CD4-positive, alpha-beta T cell treated with Interleukin-10 for 1 hour (primary cell): ENCODE measurements around the gene CEND1.

Source experiments
- DNase-seq: peaks from one replicate; pipeline ENCODE4 v3.0.0-alpha.2; 2020

CEND1 gene

GRCh38 chr11:827146-827896, 37.4 kb upstream of the CEND1 start:
- no peak for DNase-seq

- DNase-seq: no peak
Measured at GRCh38 chr11:826836-827145, 36.9 kb upstream of the CEND1 start.

DNA sequence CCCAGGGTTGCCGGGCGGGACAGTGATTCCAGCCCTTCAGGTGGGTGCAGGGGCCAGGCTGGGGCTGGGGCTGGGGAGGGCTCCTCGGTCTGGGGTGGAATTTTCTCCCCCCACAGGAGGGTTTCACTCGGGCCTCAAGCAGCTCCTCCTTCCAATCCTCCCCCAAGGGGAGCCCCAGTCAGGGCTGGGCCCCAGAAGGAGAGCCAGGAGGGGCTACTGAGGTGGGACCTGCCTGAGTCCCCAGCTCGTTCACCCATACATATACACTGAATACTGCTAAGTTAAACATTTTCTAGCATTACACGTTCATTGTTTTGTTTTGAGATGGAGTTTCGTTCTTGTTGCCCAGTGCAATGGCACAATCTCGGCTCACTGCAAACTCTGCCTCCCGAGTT, 36.3 kb upstream of the CEND1 start:
- no peak for DNase-seq

DNA sequence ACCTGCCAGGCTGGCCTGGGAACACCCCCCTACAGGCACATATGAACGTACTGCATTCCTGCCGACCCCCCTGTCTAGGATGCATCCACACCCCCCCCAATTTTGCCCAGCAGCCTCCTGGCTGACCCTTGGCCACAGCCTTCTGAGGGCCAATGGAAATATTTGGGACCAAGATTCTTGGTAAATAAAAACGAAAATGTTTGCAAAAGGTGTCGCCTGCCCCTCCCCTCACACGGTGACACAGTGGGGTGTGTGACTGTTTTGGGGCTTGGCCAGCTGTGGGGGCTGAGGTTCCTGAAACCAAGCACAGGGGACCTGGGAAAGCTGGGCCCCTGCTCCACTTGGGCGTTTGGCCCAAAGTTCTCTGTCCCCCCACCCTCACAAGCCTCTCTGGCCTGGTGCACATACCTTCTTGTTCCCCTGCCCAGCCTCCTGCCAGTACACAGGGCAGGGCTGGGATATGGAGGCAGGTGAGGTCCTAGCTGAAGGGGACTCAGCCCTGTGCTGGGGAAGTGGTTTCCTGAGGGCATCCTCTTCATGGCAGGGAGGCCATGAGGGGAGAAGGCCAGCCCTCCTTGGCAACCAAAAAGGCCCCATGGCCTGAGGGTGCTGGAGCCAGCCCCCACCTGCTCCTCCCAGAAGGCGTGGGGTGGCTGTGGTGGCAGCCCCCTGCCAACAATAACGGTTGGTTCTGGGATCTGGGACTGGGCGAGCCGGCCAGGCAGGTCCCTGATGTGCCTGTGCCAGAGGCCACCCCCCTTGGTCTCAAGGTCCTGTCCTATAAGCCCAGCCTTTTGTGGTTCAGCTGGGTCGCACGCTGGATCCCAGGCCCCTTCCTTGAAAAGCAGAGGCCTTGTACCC, 35.7 kb upstream of the CEND1 start:
- DNase-seq: no peak

DNA sequence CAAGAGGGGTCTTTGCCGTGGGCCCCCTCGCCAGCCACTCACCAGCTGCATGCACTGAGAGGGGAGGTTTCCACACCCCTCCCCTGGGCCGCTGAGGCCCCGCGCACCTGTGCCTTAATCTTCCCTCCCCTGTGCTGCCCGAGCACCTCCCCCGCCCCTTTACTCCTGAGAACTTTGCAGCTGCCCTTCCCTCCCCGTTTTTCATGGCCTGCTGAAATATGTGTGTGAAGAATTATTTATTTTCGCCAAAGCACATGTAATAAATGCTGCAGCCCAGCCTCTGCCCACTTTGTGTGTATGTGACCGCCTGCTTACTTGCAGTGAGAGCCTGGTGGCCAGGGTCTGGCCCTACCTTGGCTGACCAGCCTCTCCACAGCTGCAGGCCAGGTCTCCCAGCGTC, 35.1 kb upstream of the CEND1 start:
- no peak for DNase-seq

DNA sequence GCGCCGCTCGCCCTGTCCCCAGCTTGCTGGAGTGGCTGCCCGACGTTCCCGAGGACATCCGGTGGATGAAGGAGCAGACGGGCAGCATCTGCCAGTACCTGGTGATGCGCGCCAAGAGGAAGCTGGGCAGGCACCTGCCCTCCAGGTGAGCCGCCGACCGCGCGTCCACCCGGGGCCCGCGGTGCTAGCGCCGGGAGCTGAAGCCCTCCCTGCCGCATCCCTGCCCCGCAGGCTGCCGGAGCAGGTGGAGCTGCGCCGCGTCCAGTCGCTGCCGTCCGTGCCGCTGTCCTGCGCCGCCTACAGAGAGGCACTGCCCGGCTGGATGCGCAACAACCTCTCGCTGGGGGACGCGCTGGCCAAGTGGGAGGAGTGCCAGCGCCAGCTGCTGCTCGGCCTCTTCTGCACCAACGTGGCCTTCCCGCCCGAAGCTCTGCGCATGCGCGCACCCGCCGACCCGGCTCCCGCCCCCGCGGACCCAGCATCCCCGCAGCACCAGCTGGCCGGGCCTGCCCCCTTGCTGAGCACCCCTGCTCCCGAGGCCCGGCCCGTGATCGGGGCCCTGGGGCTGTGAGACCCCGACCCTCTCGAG, 34.5 kb upstream of the CEND1 start:
- DNase-seq: no peak

DNA sequence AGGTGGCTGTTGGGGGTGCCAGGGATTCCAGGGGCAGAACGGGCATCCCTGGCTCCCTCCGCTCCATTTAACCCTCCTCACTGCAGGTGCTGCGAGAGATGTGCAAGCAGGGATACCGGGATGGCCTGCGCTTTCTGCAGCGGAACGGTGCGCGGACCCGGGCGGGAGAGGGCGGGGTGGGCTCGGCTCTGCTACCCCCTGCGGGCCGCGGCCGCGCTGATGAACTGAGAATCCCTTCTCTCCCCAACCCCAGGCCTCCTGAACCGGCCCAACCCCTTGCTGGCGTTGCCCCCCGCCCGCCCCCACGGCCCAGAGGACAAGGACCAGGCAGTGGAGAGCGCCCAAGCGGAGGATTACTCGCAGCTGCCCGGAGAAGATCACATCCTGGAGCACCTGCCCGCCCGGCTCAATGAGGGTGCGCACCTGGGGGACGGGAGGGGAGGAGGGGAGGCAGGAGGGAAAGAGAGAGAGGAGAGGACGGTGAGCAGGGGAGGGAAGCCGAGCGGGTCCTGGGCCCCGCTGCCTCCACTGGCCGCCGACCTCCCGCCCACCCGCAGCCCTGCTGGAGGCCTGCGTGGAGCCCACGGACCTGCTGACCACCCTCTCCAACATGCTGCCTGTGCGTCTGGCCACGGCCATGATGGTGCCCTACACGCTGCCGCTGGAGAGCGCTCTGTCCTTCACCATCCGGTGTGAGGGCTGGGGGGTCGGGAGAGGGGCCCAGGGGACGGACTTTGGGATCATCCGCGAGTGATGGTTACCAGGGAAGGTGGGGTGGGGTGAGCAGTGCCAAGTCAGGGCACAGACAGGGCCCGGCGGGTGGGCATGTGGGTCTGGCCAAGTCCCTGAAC, 33.8 kb upstream of the CEND1 start:
- DNase-seq: no peak

- DNase-seq: no peak
Measured at GRCh38 chr11:821512-822371, 31.9 kb upstream of the CEND1 start.

GRCh38 chr11:820655-821511, 31.0 kb upstream of the CEND1 start:
- DNase-seq: no peak

DNA sequence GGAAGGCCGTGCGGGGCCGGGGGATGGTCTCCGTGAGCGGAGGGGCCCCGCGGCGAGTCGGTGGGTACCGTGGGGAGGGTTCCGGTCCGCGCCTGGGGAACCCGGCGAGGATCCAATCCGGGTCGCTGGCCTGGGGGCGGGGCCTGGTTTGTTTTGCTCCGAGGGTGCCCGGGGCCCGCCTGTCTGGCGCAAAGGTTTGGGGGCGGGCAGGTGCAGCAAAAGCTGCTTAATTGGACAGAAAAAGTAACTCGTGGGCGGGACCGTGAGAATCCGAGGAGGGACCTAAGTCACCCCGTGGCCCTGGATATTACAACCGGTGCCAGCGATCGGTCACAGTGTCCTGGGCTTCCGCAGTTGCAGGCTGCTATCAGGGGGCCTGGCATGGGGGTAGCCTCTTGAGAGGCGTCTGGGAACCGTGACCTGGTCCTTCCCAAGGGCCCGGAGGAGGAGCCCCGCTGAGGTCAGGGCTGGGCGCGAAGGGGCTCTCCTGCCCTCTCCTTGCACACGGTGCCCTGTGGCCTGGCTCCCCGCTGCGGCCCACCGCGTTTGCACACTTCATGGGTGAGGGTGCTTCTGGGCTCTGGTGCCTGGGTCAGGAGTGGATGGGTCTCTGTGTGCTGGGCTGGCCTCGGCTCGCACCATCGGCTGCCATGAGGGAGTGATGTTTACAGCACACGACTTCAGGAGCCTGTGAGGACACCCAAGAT, 30.2 kb upstream of the CEND1 start:
- peak; percentile 96 for DNase-seq

DNA sequence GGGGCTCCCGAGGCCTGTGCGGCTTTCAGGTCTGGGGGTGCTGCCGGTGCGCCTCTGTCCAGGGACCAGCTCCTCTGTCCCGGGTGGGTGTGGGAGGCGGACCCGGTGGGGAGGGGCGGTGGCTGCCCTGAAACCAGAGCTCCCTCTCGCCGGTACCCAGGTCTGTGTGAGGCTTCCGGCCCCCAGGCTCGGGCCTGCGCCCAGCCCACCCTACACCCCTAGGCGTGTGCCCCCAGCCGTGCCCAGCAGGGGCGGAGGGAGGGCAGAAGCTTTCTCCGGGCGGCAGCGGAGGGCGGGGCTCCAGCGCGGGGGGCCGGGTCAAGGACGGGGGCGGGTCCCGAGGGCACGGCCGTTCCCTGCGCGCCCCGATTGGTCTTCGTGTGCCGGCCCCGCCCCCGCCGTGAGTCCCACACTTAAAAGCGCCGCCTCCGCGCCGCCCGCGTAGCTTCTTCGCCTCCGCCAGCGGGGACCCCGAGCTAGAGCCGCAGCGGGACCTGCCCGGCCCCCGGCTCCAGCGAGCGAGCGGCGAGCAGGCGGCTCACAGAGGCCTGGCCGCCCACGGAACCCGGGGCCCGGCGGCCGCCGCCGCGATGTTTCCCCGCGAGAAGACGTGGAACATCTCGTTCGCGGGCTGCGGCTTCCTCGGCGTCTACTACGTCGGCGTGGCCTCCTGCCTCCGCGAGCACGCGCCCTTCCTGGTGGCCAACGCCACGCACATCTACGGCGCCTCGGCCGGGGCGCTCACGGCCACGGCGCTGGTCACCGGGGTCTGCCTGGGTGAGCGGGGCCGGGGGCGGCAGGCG, 29.4 kb upstream of the CEND1 start:
- DNase-seq: peak; percentile 94

DNA sequence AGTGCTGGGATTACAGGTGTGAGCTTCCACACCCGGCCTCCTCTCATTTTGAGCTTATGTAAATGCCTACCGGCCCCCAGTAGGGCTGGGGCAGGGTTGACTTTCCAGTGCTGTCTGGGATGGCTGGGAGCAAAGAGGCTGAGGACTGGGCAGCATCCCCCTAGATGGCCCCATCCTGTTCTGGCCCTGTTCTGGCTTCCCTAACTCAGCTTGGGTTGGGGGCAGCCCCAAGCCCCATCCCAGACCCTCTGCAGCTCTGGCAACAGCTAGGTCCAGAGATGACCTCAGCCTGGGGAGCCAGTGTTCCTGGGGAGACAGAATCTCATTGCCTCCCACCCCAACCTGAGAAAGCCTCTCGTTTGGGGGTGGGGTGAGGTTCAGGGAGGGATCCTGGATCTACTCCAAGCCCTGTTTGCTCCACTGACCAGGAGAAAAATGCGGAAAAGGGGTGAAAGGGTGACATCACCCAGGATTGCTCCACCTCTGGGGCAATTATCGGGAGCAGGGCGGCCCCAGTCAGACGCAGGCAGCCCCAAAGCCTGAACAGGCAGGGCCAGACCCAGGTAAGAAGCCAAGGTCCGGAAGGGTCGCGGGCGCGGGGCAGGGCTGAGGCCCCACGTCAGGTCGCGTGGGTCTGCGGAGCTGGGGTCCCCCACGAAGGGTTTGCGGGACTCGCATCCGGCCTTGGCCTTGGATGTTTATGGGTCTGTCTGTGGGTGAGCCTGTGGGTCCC, 28.7 kb upstream of the CEND1 start, which contains the start of gene PNPLA2:
Gene PNPLA2, plus strand, starts transcription at position 519 of the 733 bp plus-strand sequence. CDS start 805 bp downstream, outside the sequence.
- no peak for DNase-seq

DNA sequence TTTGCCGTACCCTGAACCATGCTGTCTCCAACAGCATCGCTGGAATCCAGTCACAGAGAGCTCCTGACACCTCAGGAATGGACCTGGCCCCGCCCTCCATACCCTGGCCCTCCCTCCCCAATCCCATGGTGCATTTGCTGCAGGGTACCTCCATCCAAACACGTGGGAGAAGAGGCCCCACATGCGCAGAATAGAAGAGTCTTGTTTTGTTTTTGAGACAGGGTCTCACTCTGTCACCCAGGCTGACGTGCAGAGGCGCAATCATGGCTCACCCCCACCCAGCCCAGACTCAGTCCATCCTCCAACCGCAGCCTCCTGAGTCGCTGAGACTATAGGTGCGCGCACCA, 26.5 kb upstream of the CEND1 start:
- no peak for DNase-seq

DNA sequence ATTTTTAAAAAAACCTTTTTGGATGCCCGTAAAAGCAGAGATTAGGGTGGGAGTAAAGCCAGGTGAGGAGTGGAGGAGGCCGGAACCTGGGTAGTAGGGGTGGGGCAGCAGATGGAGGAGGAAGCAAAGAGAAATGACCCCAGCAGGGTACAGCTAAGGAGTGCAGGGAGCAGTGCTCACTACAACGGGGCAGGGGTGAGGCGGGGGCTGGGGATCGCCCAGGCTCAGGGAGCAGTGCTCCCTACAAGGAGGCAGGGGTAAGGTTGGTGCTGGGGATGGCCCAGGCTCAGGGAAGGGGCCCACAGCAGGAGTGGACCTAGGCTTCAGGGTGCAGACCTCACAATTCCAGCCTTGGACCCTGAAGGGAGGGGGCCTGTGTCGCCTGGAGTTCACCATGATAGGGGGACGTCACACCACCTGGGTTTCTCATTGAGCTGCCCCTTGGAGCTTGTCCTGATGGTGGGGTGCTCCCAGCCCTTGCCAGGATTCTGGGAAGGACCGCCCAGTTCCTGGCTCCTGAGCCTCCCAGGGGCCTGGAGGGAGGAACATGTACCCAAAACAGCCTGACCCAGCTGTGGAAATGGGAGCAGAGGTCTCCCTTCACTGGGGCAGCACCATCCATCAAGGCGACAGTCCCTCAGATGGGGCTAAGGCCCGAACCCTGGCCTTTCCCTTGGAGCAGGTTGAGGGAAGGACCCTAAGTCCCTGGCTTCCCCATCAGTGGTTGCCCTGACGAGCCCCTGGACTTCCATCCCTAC, 26.0 kb upstream of the CEND1 start:
- no peak for DNase-seq

DNA sequence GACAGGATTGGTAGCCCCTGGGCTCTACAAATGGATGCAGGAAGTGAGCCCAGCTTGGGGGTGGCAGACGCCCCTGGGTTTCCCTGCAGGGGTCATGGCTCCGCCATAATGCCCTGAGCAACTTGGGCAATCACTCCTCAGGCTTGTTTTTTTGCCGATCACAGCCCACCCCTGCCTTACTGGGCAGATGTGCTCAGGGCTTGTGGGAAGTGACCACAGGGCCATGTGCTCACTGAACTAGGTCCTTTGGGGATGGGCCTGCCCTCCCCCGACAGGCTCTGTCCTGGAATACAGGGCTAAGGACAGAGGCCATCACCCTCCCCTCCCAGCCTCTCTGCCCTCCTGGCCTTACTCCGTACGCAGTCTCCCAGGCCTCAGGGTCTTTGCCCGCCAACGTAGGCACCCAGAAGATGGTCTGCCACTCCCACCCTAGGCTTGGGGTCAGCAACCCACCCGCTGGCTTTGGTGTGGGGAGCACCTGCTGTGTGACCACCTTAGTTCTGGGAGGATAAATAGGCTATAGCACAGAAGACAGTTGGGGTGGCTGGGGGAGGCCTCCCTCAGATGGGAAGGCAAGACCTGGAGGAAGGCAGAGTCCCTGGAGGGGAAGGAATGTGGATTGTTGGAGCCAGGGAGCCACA, 23.7 kb upstream of the CEND1 start:
- DNase-seq: no peak

GRCh38 chr11:813072-813455, 23.2 kb upstream of the CEND1 start:
- DNase-seq: no peak

DNA sequence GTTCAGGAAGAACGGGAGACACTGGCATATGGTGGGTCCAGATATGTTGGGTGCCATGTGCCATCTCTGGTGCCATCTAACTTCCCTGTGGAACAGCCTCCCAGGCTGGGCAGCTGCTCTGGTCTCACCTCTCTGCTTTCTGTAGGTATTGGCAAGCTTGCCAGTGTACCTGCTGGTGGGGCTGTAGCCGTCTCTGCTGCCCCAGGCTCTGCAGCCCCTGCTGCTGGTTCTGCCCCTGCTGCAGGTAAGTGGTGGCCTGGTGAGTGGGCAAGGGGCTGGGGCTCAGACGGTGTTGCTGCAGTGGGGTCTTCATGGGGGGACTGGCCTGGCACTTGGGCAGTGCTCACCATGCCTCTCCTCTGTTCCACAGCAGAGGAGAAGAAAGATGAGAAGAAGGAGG, 22.5 kb upstream of the CEND1 start:
- no peak for DNase-seq
